Measurements from ENCODE around the gene RNF123.
"Not testable (repeated sequence)": the region's sequence is repeated elsewhere in the genome, so short reads cannot be mapped to it uniquely, and the experiment has no call there.

Gene RNF123

DNA sequence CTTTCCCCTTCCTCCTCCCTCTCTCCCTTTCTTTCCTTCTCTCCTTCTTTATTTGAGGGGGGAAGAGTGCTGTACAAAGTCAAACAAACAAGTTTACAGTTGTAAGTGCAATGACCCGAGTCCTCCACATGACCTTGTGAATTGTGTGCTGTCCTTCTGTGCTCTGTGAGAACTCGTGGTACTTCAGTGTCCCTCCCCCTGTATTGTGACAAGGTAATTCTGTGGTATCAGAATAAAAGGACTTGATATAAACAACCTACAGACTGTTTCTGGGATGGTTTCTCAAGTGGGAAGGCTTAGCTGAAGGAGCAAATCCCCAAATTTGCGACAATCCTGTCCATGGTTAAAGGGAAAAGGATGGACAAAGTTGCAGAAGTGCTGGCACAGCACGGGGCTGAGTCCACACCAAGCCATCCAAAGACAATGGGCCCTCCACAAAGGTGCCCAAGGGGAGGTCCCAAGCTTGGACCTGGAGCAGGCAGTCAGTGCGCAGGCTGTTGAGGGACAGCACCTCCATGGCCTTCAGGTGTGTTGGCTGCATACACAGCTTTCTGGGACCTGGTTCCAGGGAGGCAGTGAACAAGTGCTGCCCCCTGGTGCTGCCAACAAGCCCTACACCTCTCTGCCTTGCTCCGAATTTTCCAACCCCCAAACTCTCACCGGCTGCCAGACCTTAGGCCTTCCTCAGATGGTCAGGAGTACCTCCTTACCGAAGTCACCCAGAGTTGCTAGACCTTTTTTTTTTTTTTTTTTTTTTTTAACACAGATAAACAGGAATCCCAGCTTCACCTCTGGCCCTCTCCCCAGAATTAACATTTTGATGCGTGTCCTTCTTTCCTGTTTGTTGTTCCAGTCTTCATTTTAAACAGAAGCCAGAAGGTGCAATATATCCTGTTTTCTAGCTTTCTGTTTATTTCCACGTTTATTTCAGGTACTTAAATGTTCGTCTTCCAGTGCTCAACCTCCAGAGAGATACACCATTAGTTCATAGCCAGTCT is 17.8 kb upstream of the RNF123 start:
- Histone ChIP-seq H3K4me3 (ENCODE audit: low read length) (no peak overlapping the region), H3K9ac (ENCODE audit: low read depth, low read length) (no peak overlapping the region), H3K9me3 (ENCODE audit: insufficient read depth, low read depth, low read length) (no peaks in the 10 kb centered on the region), H3K27ac (ENCODE audit: low read length) (no peak overlapping the region), H3K36me3 (ENCODE audit: insufficient read depth, low read depth, low read length) (peaks cover 12% of the 10 kb centered on the region), H3K27me3 (ENCODE audit: insufficient read depth, low read length) (no peaks in the 10 kb centered on the region), H3K4me1 (ENCODE audit: insufficient read depth, low read length) (0 out of 2 replicates have a peak, but pooled peaks cover 4% of the 10 kb centered on the region)

DNA sequence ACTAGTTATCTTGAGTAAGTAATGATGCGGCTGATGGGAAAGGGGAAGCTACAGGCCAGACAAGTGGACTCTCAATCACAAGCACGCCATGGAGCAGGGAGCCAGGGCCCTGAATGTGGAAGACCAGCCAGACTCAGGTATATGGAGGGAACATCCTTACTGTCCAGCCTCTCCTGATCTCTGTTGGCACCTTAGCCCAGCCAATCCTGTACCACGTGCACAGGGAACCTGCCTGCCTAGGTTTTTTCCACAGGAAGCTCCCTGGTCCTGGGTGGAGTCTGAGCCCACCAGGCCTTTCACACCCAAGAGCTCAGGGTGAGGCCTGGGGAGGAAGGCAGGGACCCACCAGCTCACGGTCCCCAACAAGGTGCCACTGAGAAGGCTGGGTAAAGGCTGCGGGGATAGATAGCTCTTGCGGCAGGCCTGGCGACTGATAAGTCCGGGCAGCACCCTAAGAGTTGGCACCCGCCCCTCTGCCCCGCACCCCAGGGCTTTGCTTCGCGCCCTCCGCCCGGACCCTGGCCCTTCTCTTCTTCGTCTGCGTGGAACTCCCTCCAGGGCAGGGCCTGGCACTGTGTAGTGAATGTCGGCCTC is 16.1 kb upstream of the RNF123 start:
- peak overlapping the region; percentile 91 for H3K4me3 ChIP-seq (ENCODE audit: low read length)
- peaks cover 29% of the 10 kb centered on the region for H3K36me3 ChIP-seq (ENCODE audit: insufficient read depth, low read depth, low read length)
- H3K9ac ChIP-seq (ENCODE audit: low read depth, low read length) = peak overlapping the region; percentile 91

DNA sequence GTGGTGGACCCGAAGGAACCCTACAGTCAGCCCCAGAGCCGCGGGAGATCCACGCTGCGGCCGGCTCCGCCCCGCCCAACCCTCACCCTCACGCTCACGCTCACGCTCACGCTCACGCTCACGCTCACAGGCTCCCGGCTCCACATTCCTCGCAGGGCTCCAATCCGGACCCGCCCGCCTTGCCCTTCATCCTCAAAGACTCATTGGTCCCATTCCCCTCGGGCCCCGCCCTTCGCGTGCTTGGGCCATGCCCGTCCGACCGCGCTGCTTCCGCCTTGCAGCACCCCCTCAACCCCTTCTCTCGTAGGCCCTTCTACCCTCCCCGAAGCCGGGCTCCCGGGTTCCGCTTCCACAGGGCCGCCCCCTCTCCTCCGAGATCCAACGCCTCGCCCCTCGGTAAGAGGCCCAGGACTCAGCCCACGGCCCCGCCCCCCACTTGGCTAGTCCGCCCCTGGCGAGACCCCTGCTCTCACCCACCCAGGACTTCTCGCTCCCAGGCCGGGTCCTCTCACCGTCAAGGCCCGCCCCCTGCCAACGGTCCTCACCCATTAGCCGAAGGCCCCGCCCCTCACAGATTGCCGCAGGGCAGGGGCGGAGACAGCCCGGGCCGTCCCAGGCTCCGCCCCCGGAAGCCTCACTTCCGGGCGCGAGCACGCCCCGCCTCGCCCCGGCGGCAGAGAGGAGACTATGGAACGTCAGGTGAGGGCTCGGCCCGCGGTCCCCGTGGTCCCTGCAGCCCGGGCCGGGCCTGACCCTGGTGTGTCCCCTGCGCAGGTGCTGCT is 15.5 kb upstream of the RNF123 start, which contains the start of gene APEH:
Gene APEH (plus strand): TSS at position 637 of the 782 bp plus-strand sequence. CDS start 51 bp downstream, at position 688.
- peak within 1 kb of the TSS; percentile 91 for H3K4me3 ChIP-seq (ENCODE audit: low read length)
- peak within 1 kb of the TSS; percentile 91 for H3K9ac ChIP-seq (ENCODE audit: low read depth, low read length)
- peaks cover 35% of the 10 kb centered on the region for H3K36me3 ChIP-seq (ENCODE audit: insufficient read depth, low read depth, low read length)
- H3K27ac ChIP-seq (ENCODE audit: low read length) = peak within 1 kb of the TSS; percentile 95
- H3K27me3 ChIP-seq (ENCODE audit: insufficient read depth, low read length) = no peaks in the 10 kb centered on the region
- H3K4me1 ChIP-seq (ENCODE audit: insufficient read depth, low read length) = 0 out of 2 replicates have a peak, but pooled peaks cover 4% of the 10 kb centered on the region
- H3K9me3 ChIP-seq (ENCODE audit: insufficient read depth, low read depth, low read length) = no peaks in the 10 kb centered on the region

More for the DNA sequence above, 16.1 kb upstream of the RNF123 start:
- Histone ChIP-seq H3K27ac (ENCODE audit: low read length) (peak overlapping the region; percentile 95), H3K4me1 (ENCODE audit: insufficient read depth, low read length) (0 out of 2 replicates have a peak, but pooled peaks cover 4% of the 10 kb centered on the region), H3K27me3 (ENCODE audit: insufficient read depth, low read length) (no peaks in the 10 kb centered on the region), H3K9me3 (ENCODE audit: insufficient read depth, low read depth, low read length) (no peaks in the 10 kb centered on the region)

DNA sequence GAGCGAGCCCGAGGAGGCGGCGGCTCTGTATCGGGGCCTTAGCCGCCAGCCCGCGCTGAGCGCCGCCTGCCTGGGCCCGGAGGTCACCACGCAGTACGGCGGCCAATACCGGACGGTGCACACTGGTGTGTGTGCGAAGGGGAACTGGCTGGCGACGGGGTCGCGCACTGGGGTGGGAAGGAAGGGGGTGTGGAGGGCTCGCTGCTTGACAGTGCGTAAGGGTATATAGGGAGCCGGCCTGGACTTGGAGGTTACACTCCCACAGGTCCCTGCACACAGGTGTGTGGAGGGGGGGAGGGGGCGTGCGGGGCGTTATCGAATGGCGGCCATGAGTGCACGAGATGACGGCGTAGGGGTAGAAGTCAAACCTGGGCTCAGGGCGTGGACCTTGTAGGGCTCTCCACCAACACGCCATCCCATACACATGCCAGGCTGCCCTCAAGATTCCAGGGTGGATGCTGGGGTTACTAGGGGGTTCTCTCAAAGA is 14.8 kb upstream of the RNF123 start:
- no peak overlapping the region for H3K27ac ChIP-seq (ENCODE audit: low read length)
- H3K4me1 ChIP-seq (ENCODE audit: insufficient read depth, low read length) = 0 out of 2 replicates have a peak, but pooled peaks cover 4% of the 10 kb centered on the region
- H3K9ac ChIP-seq (ENCODE audit: low read depth, low read length) = peak overlapping the region; percentile 91
- peak overlapping the region; percentile 91 for H3K4me3 ChIP-seq (ENCODE audit: low read length)
- H3K27me3 ChIP-seq (ENCODE audit: insufficient read depth, low read length) = no peaks in the 10 kb centered on the region
- peaks cover 42% of the 10 kb centered on the region for H3K36me3 ChIP-seq (ENCODE audit: insufficient read depth, low read depth, low read length)
- H3K9me3 ChIP-seq (ENCODE audit: insufficient read depth, low read depth, low read length) = no peaks in the 10 kb centered on the region

DNA sequence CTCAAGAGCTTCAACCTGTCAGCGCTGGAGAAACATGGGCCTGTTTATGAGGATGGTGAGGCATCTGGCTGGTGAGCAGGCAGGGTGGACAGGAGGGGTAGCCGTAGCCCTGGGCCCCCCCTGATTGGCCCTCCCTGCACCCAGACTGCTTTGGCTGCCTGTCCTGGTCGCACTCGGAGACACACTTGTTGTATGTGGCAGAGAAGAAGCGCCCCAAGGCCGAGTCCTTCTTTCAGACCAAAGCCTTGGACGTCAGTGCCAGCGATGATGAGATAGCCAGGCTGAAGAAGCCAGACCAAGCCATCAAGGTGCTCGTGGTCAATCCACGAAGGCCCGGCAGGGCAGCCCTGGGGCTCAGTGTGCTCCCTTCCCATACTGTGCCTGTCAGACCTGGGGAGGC is 13.4 kb upstream of the RNF123 start:
- Histone ChIP-seq H3K27me3 (ENCODE audit: insufficient read depth, low read length) (no peaks in the 10 kb centered on the region), H3K9ac (ENCODE audit: low read depth, low read length) (no peak overlapping the region), H3K9me3 (ENCODE audit: insufficient read depth, low read depth, low read length) (no peaks in the 10 kb centered on the region), H3K36me3 (ENCODE audit: insufficient read depth, low read depth, low read length) (peaks cover 55% of the 10 kb centered on the region), H3K4me1 (ENCODE audit: insufficient read depth, low read length) (0 out of 2 replicates have a peak, but pooled peaks cover 4% of the 10 kb centered on the region), H3K4me3 (ENCODE audit: low read length) (no peak overlapping the region), H3K27ac (ENCODE audit: low read length) (no peak overlapping the region)

DNA sequence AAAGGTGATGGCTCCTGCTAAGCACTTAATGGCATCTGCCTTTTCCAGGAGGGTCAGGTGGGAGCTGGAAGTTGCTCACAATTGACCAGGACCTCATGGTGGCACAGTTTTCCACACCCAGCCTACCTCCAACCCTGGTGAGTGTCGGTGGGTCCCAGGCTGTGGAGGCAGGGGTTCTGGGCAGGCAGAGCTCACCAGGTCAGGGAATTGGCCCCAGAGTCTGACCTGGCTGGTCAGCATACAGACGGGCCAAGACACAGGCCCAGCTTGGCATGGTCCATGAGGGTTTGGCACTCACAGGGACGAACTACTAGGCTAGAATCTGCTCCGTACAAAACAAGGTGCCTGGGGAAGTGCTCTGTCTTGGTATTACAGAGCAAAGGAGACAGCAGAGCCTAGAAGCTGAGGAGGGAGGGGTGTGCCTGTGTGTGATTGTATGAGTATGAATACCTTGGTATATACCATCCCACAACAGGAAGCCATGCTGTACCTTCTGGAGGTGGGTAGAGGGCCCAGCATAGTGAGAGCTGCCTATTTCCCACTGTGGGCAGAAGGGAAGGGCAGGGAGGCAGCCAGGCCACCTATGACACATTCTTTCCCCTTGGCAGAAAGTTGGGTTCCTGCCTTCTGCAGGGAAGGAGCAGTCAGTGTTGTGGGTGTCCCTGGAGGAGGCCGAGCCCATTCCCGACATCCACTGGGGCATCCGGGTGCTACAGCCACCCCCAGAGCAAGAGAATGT is 8.7 kb upstream of the RNF123 start:
- Histone ChIP-seq H3K4me3 (ENCODE audit: low read length) (no peak overlapping the region), H3K4me1 (ENCODE audit: insufficient read depth, low read length) (no peaks in the 10 kb centered on the region), H3K27me3 (ENCODE audit: insufficient read depth, low read length) (no peaks in the 10 kb centered on the region), H3K27ac (ENCODE audit: low read length) (no peak overlapping the region), H3K9ac (ENCODE audit: low read depth, low read length) (no peak overlapping the region), H3K36me3 (ENCODE audit: insufficient read depth, low read depth, low read length) (peaks cover 89% of the 10 kb centered on the region), H3K9me3 (ENCODE audit: insufficient read depth, low read depth, low read length) (no peaks in the 10 kb centered on the region)

DNA sequence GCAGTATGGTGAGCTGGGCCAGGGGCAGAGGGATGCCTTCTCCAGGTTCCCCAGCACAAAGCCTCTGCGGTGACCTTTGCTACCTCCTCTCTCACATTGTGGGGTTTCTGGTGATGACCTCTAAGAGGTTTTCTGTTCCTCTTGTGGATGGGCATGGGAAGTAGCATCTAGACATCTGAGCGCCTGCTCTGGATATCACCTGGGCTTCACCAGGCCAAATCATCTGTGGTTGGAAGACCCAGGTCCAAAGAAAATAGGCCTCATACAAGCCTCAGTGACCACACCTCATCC is 8.2 kb upstream of the RNF123 start:
- H3K27ac ChIP-seq (ENCODE audit: low read length) = no peak overlapping the region
- H3K36me3 ChIP-seq (ENCODE audit: insufficient read depth, low read depth, low read length) = peaks cover 83% of the 10 kb centered on the region
- no peaks in the 10 kb centered on the region for H3K9me3 ChIP-seq (ENCODE audit: insufficient read depth, low read depth, low read length)

DNA sequence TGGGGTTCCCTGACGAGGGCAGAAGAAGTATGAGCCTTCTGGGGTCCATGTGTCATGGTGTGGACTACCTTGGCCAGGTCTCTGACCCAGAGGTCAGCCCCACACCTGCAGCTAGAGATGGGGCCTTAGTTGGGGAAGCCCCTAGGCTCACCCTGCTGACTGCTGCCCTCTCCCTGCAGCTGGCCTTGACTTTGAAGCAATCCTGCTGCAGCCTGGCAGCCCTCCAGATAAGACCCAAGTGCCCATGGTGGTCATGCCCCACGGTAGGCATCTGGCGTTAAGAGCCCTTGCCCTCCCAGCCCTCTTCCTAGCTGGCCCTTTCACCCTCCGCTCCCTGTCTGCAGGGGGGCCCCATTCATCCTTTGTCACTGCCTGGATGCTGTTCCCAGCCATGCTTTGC is 7.8 kb upstream of the RNF123 start:
- H3K4me1 ChIP-seq (ENCODE audit: insufficient read depth, low read length) = no peaks in the 10 kb centered on the region
- H3K4me3 ChIP-seq (ENCODE audit: low read length) = no peak overlapping the region
- H3K9me3 ChIP-seq (ENCODE audit: insufficient read depth, low read depth, low read length) = no peaks in the 10 kb centered on the region
- peaks cover 80% of the 10 kb centered on the region for H3K36me3 ChIP-seq (ENCODE audit: insufficient read depth, low read depth, low read length)
- no peaks in the 10 kb centered on the region for H3K27me3 ChIP-seq (ENCODE audit: insufficient read depth, low read length)
- no peak overlapping the region for H3K27ac ChIP-seq (ENCODE audit: low read length)
- no peak overlapping the region for H3K9ac ChIP-seq (ENCODE audit: low read depth, low read length)

More for the DNA sequence above, 8.2 kb upstream of the RNF123 start:
- H3K4me3 ChIP-seq (ENCODE audit: low read length) = no peak overlapping the region
- no peaks in the 10 kb centered on the region for H3K27me3 ChIP-seq (ENCODE audit: insufficient read depth, low read length)
- no peak overlapping the region for H3K9ac ChIP-seq (ENCODE audit: low read depth, low read length)
- H3K4me1 ChIP-seq (ENCODE audit: insufficient read depth, low read length) = no peaks in the 10 kb centered on the region

DNA sequence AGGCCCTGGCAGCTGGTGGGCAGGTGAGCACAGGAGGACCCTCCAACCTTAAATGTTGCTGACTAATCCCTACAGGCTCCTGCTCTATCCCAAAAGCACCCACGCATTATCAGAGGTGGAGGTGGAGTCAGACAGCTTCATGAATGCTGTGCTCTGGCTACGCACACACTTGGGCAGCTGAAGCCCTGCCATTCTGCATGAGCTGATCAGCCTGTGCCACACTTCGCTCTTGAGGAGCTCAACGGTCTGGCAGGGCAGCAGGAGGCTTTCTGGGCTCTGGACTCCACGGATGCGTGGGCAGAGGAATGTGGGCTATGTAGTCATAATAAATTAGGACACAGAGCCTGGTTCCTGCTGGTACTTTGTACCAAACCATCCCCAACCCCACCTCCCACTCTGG is 6.2 kb upstream of the RNF123 start:
- H3K9ac ChIP-seq (ENCODE audit: low read depth, low read length) = no peak overlapping the region
- no peaks in the 10 kb centered on the region for H3K27me3 ChIP-seq (ENCODE audit: insufficient read depth, low read length)
- H3K9me3 ChIP-seq (ENCODE audit: insufficient read depth, low read depth, low read length) = no peaks in the 10 kb centered on the region
- no peak overlapping the region for H3K27ac ChIP-seq (ENCODE audit: low read length)
- no peak overlapping the region for H3K4me3 ChIP-seq (ENCODE audit: low read length)
- peaks cover 64% of the 10 kb centered on the region for H3K36me3 ChIP-seq (ENCODE audit: insufficient read depth, low read depth, low read length)
- no peaks in the 10 kb centered on the region for H3K4me1 ChIP-seq (ENCODE audit: insufficient read depth, low read length)

DNA sequence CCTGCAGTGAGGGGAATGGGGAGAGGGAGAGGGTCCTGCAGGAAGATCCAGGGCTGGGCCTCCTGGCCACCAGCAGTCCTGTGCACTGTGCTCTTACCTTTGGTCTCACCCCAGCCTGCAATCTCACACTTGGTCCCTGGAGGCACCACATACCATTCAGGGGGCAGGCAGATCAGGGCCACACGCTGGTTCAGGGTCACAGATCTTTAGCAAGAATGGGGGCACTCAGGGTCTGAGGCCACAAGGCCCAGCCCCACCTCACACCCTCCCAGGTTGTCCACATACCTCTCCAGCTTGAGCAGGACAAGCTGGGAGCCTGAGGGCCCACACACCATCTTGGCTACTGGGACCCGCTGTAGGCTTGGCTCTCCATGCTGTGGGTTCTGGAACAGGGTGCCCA is 4.9 kb upstream of the RNF123 start:
- not testable (repeated sequence) for H3K9ac ChIP-seq (ENCODE audit: low read depth, low read length); H3K27ac ChIP-seq (ENCODE audit: low read length); H3K4me1 ChIP-seq (ENCODE audit: insufficient read depth, low read length); H3K4me3 ChIP-seq (ENCODE audit: low read length); H3K9me3 ChIP-seq (ENCODE audit: insufficient read depth, low read depth, low read length); H3K27me3 ChIP-seq (ENCODE audit: insufficient read depth, low read length)
- H3K36me3 ChIP-seq (ENCODE audit: insufficient read depth, low read depth, low read length) = peaks cover 51% of the 10 kb centered on the region

DNA sequence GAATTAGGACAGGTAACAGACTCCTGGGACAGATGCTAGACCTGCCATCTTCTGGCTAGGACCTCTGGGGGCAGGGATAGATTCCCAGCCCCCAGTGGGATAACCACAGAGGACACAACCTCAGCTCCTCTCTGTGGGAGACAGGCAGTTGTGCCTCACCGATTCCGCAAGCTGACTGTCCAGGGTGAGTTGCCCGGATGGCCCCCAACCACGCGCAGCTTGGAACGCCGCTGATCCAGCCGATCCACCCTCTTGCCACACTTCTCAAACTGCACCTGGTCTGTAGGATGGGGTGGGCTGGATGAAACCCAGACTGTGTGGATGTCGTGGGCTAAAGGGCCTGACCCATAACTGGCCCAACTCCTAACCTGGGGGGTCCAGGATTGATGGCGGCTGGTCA is 4.3 kb upstream of the RNF123 start:
- not testable (repeated sequence) for H3K27me3 ChIP-seq (ENCODE audit: insufficient read depth, low read length); H3K4me3 ChIP-seq (ENCODE audit: low read length); H3K9ac ChIP-seq (ENCODE audit: low read depth, low read length); H3K27ac ChIP-seq (ENCODE audit: low read length); H3K9me3 ChIP-seq (ENCODE audit: insufficient read depth, low read depth, low read length); H3K4me1 ChIP-seq (ENCODE audit: insufficient read depth, low read length)
- peaks cover 44% of the 10 kb centered on the region for H3K36me3 ChIP-seq (ENCODE audit: insufficient read depth, low read depth, low read length)
